HEK293 (cell line): Measurements from ENCODE around the gene RNF217.

ENCODE experiments used
- BCL11A ChIP-seq: fragments of 450-650 bp; formaldehyde crosslinking; IDR thresholded peaks from 2 replicates; pipeline ENCODE4 v1.5.1; 2016; ENCODE audit warnings: low read depth, missing biosample characterization, missing genetic modification characterization
- KLF1 ChIP-seq: fragments of 450-650 bp; formaldehyde crosslinking; IDR thresholded peaks from 2 replicates; pipeline ENCODE4 v1.5.1; 2016; ENCODE audit warnings: missing biosample characterization, missing genetic modification characterization
- PATZ1 ChIP-seq: fragments of 450-650 bp; formaldehyde crosslinking; IDR thresholded peaks from 2 replicates; pipeline ENCODE4 v1.5.1; 2016; ENCODE audit warnings: missing biosample characterization, missing genetic modification characterization
- ZBTB17 ChIP-seq: fragments of 450-650 bp; formaldehyde crosslinking; IDR thresholded peaks from 2 replicates; pipeline ENCODE4 v1.5.1; 2016; ENCODE audit warnings: missing biosample characterization, missing genetic modification characterization
- ZEB2 ChIP-seq: fragments of 450-650 bp; formaldehyde crosslinking; IDR thresholded peaks from 2 replicates; pipeline ENCODE4 v1.5.1; 2016; ENCODE audit warnings: missing biosample characterization, missing genetic modification characterization
- ZFP3 ChIP-seq: fragments of 450-650 bp; formaldehyde crosslinking; IDR thresholded peaks from 2 replicates; pipeline ENCODE4 v1.5.1; 2016; ENCODE audit warnings: low read depth, missing biosample characterization, missing genetic modification characterization
- ZNF350 ChIP-seq: fragments of 450-650 bp; formaldehyde crosslinking; IDR thresholded peaks from 2 replicates; pipeline ENCODE4 v1.5.0; 2017; ENCODE audit warnings: missing biosample characterization, mild to moderate bottlenecking, missing genetic modification characterization
- ZNF362 ChIP-seq: fragments of 450-650 bp; formaldehyde crosslinking; IDR thresholded peaks from 2 replicates; pipeline ENCODE4 v1.5.1; 2016; ENCODE audit warnings: missing biosample characterization, missing genetic modification characterization
- ZNF561 ChIP-seq: fragments of 450-650 bp; IDR thresholded peaks from 2 replicates; pipeline ENCODE4 v1.5.1; 2018; ENCODE audit warnings: missing biosample characterization, missing genetic modification characterization, borderline replicate concordance
- ZNF596 ChIP-seq: fragments of 450-650 bp; IDR thresholded peaks from 2 replicates; pipeline ENCODE4 v1.5.0; 2018; ENCODE audit warnings: missing biosample characterization, mild to moderate bottlenecking, missing genetic modification characterization, moderate library complexity
- TF ChIP-seq, protein P1 (sequence below): fragments of 450-650 bp; formaldehyde crosslinking; IDR thresholded peaks from 2 replicates; pipeline ENCODE4 v1.5.1; 2016; ENCODE audit warnings: missing biosample characterization, missing genetic modification characterization

DNA sequence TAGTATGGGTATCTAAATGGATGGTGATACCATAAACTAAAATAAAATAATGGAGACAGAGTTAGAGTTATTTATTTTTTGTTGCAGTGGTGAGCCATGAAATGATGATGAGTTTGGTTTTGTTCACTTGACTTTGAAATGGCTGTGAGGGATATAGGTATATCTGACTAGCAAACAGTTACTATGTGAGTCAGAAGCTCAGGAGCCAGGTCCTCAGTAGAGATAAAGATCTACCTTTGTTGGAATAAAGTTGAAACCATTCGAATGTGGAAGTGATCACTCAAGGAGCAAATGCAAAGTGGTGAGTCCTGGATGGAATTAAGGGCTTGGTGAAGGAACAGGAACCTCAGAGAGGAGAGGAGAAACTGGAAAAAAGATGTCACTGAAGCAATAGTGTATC is 105.3 kb downstream of the RNF217 start:
- TF ChIP-seq ZBTB17 (tag by site-specific recombination) (no peak), ZNF362 (no peak), PATZ1 (tag by site-specific recombination) (no peak), ZNF561 (tag by site-specific recombination) (no peak), ZEB2 (no peak), ZNF350 (tag by site-specific recombination) (no peak), KLF1 (no peak), ZNF596 (tag by site-specific recombination) (no peak), ZFP3 (no peak), BCL11A (no peak)
- TF ChIP-seq, protein P1, sequence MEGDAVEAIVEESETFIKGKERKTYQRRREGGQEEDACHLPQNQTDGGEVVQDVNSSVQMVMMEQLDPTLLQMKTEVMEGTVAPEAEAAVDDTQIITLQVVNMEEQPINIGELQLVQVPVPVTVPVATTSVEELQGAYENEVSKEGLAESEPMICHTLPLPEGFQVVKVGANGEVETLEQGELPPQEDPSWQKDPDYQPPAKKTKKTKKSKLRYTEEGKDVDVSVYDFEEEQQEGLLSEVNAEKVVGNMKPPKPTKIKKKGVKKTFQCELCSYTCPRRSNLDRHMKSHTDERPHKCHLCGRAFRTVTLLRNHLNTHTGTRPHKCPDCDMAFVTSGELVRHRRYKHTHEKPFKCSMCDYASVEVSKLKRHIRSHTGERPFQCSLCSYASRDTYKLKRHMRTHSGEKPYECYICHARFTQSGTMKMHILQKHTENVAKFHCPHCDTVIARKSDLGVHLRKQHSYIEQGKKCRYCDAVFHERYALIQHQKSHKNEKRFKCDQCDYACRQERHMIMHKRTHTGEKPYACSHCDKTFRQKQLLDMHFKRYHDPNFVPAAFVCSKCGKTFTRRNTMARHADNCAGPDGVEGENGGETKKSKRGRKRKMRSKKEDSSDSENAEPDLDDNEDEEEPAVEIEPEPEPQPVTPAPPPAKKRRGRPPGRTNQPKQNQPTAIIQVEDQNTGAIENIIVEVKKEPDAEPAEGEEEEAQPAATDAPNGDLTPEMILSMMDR, result no peak
